Measurements from ENCODE around the gene GATA1.

The GATA1 gene

DNA sequence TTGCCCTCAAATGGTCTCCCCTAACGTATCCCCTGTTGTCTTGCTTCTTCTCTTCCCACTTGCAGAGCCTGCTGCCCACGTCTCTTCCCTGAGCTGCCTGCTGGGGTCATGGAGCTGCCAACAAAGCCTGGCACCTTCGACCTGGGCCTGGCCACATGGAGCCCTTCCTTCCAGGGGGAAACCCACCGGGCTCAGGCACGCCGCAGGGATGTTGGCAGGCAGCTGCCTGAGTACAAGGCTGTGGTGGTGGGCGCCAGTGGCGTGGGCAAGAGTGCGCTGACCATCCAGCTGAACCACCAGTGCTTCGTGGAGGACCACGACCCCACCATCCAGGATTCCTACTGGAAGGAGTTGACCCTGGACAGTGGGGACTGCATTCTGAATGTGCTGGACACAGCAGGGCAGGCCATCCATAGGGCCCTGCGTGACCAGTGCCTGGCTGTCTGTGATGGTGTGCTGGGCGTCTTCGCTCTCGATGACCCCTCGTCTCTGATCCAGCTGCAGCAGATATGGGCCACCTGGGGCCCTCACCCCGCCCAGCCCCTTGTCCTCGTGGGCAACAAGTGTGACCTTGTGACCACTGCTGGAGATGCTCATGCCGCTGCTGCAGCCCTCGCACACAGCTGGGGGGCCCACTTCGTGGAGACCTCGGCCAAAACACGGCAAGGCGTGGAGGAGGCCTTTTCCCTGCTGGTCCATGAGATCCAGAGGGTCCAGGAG lies 42.8 kb downstream of the GATA1 start:
- DNase-seq (ENCODE audit: low read depth) = no peak
- TF ChIP-seq, protein P1, sequence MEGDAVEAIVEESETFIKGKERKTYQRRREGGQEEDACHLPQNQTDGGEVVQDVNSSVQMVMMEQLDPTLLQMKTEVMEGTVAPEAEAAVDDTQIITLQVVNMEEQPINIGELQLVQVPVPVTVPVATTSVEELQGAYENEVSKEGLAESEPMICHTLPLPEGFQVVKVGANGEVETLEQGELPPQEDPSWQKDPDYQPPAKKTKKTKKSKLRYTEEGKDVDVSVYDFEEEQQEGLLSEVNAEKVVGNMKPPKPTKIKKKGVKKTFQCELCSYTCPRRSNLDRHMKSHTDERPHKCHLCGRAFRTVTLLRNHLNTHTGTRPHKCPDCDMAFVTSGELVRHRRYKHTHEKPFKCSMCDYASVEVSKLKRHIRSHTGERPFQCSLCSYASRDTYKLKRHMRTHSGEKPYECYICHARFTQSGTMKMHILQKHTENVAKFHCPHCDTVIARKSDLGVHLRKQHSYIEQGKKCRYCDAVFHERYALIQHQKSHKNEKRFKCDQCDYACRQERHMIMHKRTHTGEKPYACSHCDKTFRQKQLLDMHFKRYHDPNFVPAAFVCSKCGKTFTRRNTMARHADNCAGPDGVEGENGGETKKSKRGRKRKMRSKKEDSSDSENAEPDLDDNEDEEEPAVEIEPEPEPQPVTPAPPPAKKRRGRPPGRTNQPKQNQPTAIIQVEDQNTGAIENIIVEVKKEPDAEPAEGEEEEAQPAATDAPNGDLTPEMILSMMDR (IDR thresholded peaks at IDR 0.05; ENCODE audit: low read depth, low read length, missing control alignments) = no peak
- no peak overlapping the region for H3K4me3 ChIP-seq (ENCODE audit: low read depth, low read length)

DNA sequence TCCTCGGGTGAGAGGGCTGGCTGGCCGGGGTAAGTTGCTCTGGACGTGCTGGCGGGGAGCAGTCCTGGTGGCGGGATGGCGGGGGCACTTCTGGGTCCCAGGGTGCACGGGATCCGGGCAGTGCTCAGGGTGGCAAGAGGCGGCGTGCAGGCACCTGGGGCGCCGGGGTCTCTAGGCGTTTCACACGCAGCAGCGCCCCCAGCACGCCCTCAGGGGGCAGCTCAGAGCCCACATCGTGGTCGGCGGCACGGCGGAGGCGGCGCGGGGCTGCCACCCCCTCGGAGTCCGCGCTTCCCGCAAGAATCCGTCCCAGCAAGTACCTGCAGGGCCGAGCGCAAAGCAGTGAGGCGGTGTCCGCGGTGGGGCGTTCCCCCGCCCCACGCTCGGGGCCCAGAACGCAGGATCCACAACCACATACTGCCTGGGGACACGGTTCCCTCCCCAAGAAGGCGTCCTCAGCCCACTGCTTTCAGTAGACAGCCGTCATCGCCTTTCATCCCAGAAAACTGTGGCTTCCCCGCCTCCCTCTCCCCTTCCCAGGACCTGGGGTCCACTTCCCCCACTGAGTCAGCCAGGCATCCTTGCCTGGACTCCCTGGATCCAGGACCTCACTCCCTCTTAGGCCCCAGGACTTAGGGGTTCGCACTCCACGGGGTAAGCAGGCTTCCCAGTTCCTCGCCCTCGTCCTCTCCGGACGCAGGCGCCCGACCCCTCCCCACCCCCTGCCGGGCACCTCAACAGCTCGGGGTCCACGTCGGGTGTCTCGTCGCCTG lies 44.9 kb downstream of the GATA1 start:
- H3K4me3 ChIP-seq (ENCODE audit: low read depth, low read length) = no peak overlapping the region
- DNase-seq (ENCODE audit: low read depth) = no peak
- TF ChIP-seq, protein P1 (IDR thresholded peaks at IDR 0.05; ENCODE audit: low read depth, low read length, missing control alignments) = no peak

DNA sequence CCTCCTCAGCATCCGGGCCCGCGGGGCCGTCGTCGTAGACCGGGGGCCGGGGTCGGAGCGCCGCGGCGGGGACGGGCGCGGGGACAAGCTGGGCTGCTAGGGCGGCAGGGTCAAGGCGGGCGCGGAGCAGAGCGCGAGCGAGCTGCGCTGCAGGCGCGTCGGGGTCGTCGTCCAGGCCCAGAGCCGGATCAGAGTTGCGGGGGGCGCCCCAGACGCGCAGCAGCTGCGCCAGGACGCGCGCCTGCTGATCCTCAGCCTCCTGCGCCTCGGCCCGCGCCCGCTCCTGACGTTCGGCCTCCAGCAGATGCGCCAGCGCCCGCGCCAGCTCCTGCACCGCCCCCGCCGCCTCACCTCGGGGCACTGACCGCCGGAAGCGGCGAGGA lies 45.5 kb downstream of the GATA1 start:
- TF ChIP-seq, protein P1 (IDR thresholded peaks at IDR 0.05; ENCODE audit: low read depth, low read length, missing control alignments) = no peak
- no peak for DNase-seq (ENCODE audit: low read depth)
- H3K4me3 ChIP-seq (ENCODE audit: low read depth, low read length) = no peak overlapping the region

DNA sequence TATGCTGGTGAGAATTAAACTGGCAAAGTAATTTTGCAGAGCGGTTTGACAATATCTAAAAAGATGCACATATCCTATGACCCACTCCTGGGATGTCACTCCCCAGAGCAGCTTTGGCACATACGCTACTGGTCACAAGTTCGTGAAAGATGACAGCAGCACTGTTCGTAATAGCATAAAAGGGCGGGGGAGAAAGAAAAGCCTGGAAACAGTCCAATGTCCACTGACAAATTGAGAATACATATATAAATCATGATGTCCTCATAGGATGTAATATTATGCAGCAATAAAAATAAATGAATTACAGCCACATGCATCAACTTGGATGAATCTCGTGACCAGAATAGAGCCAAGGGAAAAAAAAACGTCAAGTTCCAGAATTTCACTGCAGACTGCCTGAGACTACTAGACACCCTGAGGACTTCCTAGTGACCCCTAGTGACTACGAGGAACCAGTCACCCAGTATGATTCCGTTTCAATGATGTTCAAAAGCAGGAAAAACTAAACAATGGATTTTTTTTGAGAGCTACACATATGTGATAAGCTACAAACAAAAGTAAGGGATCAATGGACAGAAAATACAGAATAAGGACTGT lies 47.2 kb downstream of the GATA1 start:
- no peak for DNase-seq (ENCODE audit: low read depth)

DNA sequence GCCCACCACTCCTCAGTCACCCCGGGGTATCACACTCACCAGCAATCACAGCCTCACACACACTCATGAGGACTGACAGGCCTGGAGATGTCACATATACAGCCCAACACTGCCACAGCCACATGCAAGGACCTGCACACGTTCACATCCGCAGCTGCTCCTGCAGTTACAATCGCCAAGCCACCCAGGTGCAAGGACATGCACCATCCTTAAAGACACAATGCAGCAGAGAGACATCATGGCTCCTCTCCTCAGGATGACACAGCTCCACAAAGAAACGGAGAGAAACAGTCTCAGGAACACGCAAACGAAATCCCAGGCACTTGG lies 48.0 kb downstream of the GATA1 start:
- TF ChIP-seq, protein P1 (IDR thresholded peaks at IDR 0.05; ENCODE audit: low read depth, low read length, missing control alignments) = no peak
- no peak overlapping the region for H3K4me3 ChIP-seq (ENCODE audit: low read depth, low read length)
- no peak for DNase-seq (ENCODE audit: low read depth)

More for the DNA sequence above, 47.2 kb downstream of the GATA1 start:
- TF ChIP-seq, protein P1 (IDR thresholded peaks at IDR 0.05; ENCODE audit: low read depth, low read length, missing control alignments) = no peak
- no peak overlapping the region for H3K4me3 ChIP-seq (ENCODE audit: low read depth, low read length)

DNA sequence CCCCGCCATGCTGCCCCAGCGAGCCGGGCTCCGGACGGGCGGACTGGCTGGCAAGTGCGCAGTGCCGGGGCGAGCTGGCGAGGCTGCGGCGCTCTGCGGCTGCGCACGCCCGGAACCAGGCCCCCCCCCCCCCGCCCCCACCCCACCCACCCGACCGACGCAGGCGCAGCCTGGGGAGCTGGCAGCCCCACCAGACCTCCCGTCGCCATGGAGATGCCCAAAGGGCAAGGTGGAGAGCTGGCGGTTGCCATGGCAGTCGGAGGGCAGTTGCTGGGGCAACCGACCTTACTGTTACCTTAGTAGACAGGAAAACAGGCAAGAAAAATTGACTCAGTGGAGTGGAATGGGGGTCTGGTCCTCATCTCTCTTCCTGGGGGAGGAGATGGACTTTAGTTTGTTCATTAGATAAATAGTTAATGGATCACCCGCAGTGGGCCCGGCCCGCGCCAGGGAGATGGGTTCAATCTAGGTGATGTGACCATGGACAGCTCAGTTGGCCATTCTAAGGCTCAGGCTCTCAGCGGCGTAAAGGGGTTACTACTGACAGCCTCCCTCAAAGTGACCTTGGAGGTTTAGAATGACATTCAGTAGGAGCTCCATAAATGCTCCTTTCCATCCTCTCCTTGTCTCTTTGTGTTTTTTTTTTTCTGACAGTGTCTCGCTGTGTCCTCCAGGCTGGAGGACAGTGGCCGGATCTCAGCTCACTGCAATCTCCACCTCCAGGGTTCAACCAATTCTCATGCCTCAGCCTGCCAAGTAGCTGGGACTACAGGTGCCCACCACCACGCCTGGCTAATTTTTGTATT lies 49.3 kb downstream of the GATA1 start, which contains the start of gene PCSK1N:
Gene PCSK1N, minus strand, starts transcription at position 87 of the 806 bp plus-strand sequence. Its CDS starts 78 bp downstream, at position 9.
- TF ChIP-seq, protein P1 (IDR thresholded peaks at IDR 0.05; ENCODE audit: low read depth, low read length, missing control alignments) = no peak
- no peak for DNase-seq (ENCODE audit: low read depth)
- no peak within 1 kb of the TSS; the same call in 1 of the 2 replicates for H3K4me3 ChIP-seq (ENCODE audit: low read depth, low read length)

Measured in GM12864 (cell line).